Loucy (cell line): ENCODE results near the gene IGSF23.

ENCODE experiments used
- H2AFZ ChIP-seq: fragments of 200-600 bp; sonication (generic); 2 replicates; pipeline ENCODE4 v1.6.0; 2016; ENCODE audit warnings: antibody characterized with exemption, mild to moderate bottlenecking, low read length, moderate library complexity
- H3F3A ChIP-seq: fragments of 200-600 bp; 2 replicates; pipeline ENCODE4 v1.6.0; 2016; ENCODE audit warnings: antibody characterized with exemption, low read depth, mild to moderate bottlenecking
- H3K27me3 ChIP-seq: fragments of 200-600 bp; sonication (generic); 2 replicates; pipeline ENCODE4 v1.6.1; 2014; ENCODE audit warnings: low read length, mild to moderate bottlenecking; ENCODE audit not compliant: insufficient read depth, poor library complexity, severe bottlenecking
- H3K36me3 ChIP-seq: fragments of 200-600 bp; sonication (generic); 2 replicates; pipeline ENCODE4 v1.6.1; 2016; ENCODE audit warnings: low read length; ENCODE audit not compliant: insufficient read depth
- H3K4me1 ChIP-seq: fragments of 200-600 bp; sonication (generic); 2 replicates; pipeline ENCODE4 v1.5.1; 2014; ENCODE audit warnings: low read length, mild to moderate bottlenecking; ENCODE audit not compliant: insufficient read depth, poor library complexity, severe bottlenecking
- H3K4me2 ChIP-seq: fragments of 200-600 bp; sonication (generic); 2 replicates; pipeline ENCODE4 v1.6.0; 2014; ENCODE audit warnings: antibody characterized with exemption, low read length, low read depth, mild to moderate bottlenecking; ENCODE audit not compliant: poor library complexity, severe bottlenecking
- H3K4me3 ChIP-seq: fragments of 200-600 bp; sonication (generic); 2 replicates; pipeline ENCODE4 v1.5.1; 2014; ENCODE audit warnings: low read length, mild to moderate bottlenecking, mixed read lengths; ENCODE audit not compliant: poor library complexity, severe bottlenecking
- H3K79me2 ChIP-seq: fragments of 200-600 bp; sonication (generic); 2 replicates; pipeline ENCODE4 v1.6.1; 2014; ENCODE audit warnings: low read length; ENCODE audit not compliant: insufficient read depth
- H3K9ac ChIP-seq: fragments of 200-600 bp; sonication (generic); 2 replicates; pipeline ENCODE4 v1.6.0; 2014; ENCODE audit warnings: mild to moderate bottlenecking, low read depth, low read length, moderate library complexity; ENCODE audit not compliant: poor library complexity, severe bottlenecking
- H3K9me2 ChIP-seq: fragments of 200-600 bp; sonication (generic); replicated peaks from 2 replicates; pipeline ENCODE4 v1.6.1; 2016; ENCODE audit warnings: low read depth, low read length, mixed read lengths
- H3K9me3 ChIP-seq: fragments of 200-600 bp; sonication (generic); 2 replicates; pipeline ENCODE4 v1.6.1; 2014; ENCODE audit warnings: mild to moderate bottlenecking, antibody characterized with exemption, low read length, low read depth; ENCODE audit not compliant: insufficient read depth
- H4K20me1 ChIP-seq: fragments of 200-600 bp; sonication (generic); 2 replicates; pipeline ENCODE4 v1.6.0; 2014; ENCODE audit warnings: antibody characterized with exemption, low read length, mild to moderate bottlenecking; ENCODE audit not compliant: insufficient read depth, poor library complexity, severe bottlenecking
- EZH2phosphoT487 ChIP-seq: fragments of 200-600 bp; IDR thresholded peaks from 2 replicates; pipeline ENCODE4 v1.6.1; 2018; ENCODE audit warnings: antibody characterized with exemption, mild to moderate bottlenecking, moderate library complexity, borderline replicate concordance
- TF ChIP-seq, protein P1 (sequence below): fragments of 200-600 bp; sonication (generic); conservative IDR thresholded peaks from 2 replicates; pipeline ENCODE4 v1.5.1; 2014; ENCODE audit warnings: mild to moderate bottlenecking, antibody characterized with exemption, low read length

IGSF23 gene

DNA sequence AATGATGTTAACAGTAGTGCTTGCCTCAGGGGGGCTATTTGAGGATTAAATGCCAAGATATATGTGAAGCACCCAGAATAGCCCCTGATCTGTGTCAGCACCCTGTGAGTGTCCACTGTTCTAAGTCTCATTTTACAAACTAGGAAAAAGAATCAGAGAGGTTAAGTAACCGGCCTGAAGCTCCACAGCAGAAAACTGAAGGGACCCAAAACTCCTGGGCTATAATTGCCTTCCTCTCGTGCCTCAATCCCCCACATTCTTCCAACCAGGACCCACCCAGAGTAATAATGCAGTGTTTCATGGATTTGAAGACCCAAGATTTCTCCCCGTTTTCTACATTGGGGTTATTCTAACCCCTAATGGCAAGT lies 32.7 kb downstream of the IGSF23 start:
- Histone ChIP-seq H4K20me1 (no peaks in the 10 kb centered on the region), H2AFZ (no peak overlapping the region), H3K9me3 (no peaks in the 10 kb centered on the region), H3K79me2 (no peaks in the 10 kb centered on the region), H3K4me3 (no peak overlapping the region), H3K9me2 (no peaks in the 10 kb centered on the region), H3K4me1 (no peaks in the 10 kb centered on the region), H3K9ac (no peak overlapping the region), H3K27me3 (no peaks in the 10 kb centered on the region), H3K36me3 (no peaks in the 10 kb centered on the region), H3F3A (no peaks in the 10 kb centered on the region), H3K4me2 (no peak overlapping the region)
- TF ChIP-seq, protein P1, sequence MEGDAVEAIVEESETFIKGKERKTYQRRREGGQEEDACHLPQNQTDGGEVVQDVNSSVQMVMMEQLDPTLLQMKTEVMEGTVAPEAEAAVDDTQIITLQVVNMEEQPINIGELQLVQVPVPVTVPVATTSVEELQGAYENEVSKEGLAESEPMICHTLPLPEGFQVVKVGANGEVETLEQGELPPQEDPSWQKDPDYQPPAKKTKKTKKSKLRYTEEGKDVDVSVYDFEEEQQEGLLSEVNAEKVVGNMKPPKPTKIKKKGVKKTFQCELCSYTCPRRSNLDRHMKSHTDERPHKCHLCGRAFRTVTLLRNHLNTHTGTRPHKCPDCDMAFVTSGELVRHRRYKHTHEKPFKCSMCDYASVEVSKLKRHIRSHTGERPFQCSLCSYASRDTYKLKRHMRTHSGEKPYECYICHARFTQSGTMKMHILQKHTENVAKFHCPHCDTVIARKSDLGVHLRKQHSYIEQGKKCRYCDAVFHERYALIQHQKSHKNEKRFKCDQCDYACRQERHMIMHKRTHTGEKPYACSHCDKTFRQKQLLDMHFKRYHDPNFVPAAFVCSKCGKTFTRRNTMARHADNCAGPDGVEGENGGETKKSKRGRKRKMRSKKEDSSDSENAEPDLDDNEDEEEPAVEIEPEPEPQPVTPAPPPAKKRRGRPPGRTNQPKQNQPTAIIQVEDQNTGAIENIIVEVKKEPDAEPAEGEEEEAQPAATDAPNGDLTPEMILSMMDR: no peak
- no peak for TF ChIP-seq EZH2phosphoT487

DNA sequence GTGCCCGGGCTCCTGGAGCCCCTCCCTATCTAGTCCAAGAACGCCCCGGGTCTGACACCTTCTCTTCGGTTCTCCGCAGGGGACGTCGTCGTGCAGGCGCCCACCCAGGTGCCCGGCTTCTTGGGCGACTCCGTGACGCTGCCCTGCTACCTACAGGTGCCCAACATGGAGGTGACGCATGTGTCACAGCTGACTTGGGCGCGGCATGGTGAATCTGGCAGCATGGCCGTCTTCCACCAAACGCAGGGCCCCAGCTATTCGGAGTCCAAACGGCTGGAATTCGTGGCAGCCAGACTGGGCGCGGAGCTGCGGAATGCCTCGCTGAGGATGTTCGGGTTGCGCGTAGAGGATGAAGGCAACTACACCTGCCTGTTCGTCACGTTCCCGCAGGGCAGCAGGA lies 33.8 kb downstream of the IGSF23 start:
- no peaks in the 10 kb centered on the region for H4K20me1 ChIP-seq

DNA sequence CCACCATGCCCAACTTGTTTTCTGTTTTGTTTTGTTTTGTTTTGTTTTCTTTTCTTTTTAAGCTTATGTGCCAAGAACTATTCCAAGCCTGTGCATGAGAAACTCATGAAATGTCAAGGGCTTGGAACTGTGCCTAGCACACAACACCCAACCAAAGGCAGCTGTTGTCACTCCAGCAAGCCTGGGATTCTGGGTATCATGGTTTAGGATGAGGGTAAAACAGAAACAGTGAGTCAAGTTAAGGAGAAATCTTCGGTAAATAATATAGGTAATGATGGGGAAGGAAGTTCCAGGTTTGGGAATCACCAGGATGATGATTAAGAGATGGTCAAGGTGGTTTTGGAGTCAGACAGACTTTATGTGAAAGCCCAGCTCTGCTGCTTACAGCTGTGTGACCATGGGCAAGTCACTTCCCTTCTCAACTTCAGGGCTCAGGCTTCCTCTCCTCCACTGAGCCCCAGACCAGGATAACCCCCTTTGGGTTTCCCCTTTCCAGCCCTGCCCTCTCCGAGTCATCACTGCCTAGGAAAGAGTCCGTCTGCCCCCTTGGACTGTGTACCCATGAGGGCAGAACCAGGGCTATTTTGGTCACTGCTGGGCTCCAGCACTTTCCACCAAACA lies 35.4 kb downstream of the IGSF23 start:
- Histone ChIP-seq H3K4me3 (no peak overlapping the region), H3K9me2 (no peaks in the 10 kb centered on the region), H3F3A (no peaks in the 10 kb centered on the region), H3K27me3 (no peaks in the 10 kb centered on the region), H3K9me3 (no peaks in the 10 kb centered on the region), H3K4me2 (no peak overlapping the region), H4K20me1 (no peaks in the 10 kb centered on the region), H3K4me1 (no peaks in the 10 kb centered on the region), H3K36me3 (no peaks in the 10 kb centered on the region), H3K79me2 (no peaks in the 10 kb centered on the region), H2AFZ (no peak overlapping the region), H3K9ac (no peak overlapping the region)
- TF ChIP-seq, protein P1: no peak
- no peak for TF ChIP-seq EZH2phosphoT487

More for the DNA sequence above, 33.8 kb downstream of the IGSF23 start:
- Histone ChIP-seq H3K36me3 (no peaks in the 10 kb centered on the region), H3K9me3 (no peaks in the 10 kb centered on the region), H3K4me1 (no peaks in the 10 kb centered on the region), H3K4me2 (no peak overlapping the region), H3K4me3 (no peak overlapping the region), H3K9ac (no peak overlapping the region), H3K79me2 (no peaks in the 10 kb centered on the region), H3F3A (no peaks in the 10 kb centered on the region), H2AFZ (no peak overlapping the region), H3K9me2 (no peaks in the 10 kb centered on the region), H3K27me3 (no peaks in the 10 kb centered on the region)
- TF ChIP-seq, protein P1: no peak
- TF ChIP-seq EZH2phosphoT487: no peak
